ENCODE data around the gene NUCB2.

- TF ChIP-seq CTCF (conservative IDR thresholded peaks at IDR 0.05) = no peak
- TF ChIP-seq ZFX (IDR thresholded peaks at IDR 0.05) = no peak
Measured at GRCh38 chr11:17333799-17334586, 57.5 kb downstream of the NUCB2 start.

All from C4-2B (cell line).